Spleen (tissue), 11 donors: ENCODE results near the gene RERE. TPM values are rescaled to one million over a fixed set of nuclear protein-coding genes. Genes with fewer than 3 reads are reported as not detected.

Experiments
- DNase-seq: peaks from one replicate; pipeline ENCODE4 v3.0.0-alpha.2; 2020
- H3K27ac ChIP-seq, 8 donors: fragments of 200-600 bp; sonication (generic) in 7 of 8; 1 replicate in 4 of 8; 2 replicates in 4 of 8; pipeline versions ENCODE4 v1.5.0 to v1.8.0; 2016 to 2021; ENCODE audit warnings: inconsistent platforms in 4 of 8, mild to moderate bottlenecking in 4 of 8, moderate library complexity in 1 of 8
- H3K27me3 ChIP-seq, 7 donors: fragments of 200-600 bp; sonication (generic) in 6 of 7; replicated peaks in 1 of 7; 1 replicate in 4 of 7; 2 replicates in 3 of 7; pipeline versions ENCODE4 v1.5.0 to v1.8.0; 2016 to 2021; ENCODE audit warnings: inconsistent platforms in 3 of 7, mild to moderate bottlenecking in 1 of 7
- H3K36me3 ChIP-seq, 6 donors: fragments of 200-600 bp; sonication (generic) in 5 of 6; 1 replicate in 4 of 6; 2 replicates in 2 of 6; pipeline versions ENCODE4 v1.5.0 to v1.8.0; 2016 to 2021; ENCODE audit warnings: inconsistent platforms in 2 of 6
- H3K4me1 ChIP-seq, 6 donors: fragments of 200-600 bp; sonication (generic) in 5 of 6; 1 replicate in 3 of 6; 2 replicates in 3 of 6; pipeline versions ENCODE4 v1.5.0 to v1.8.0; 2016 to 2021; ENCODE audit warnings: inconsistent platforms in 3 of 6
- H3K4me3 ChIP-seq, 8 donors: fragments of 200-600 bp; sonication (generic) in 7 of 8; 1 replicate in 4 of 8; 2 replicates in 4 of 8; pipeline versions ENCODE4 v1.5.0 to v1.8.0; 2016 to 2021; ENCODE audit warnings: inconsistent platforms in 4 of 8, mild to moderate bottlenecking in 4 of 8, moderate library complexity in 2 of 8
- H3K9me3 ChIP-seq, 8 donors: fragments of 200-600 bp; sonication (generic) in 7 of 8; 1 replicate in 4 of 8; 2 replicates in 4 of 8; pipeline versions ENCODE4 v1.5.0 to v1.8.0; 2016 to 2021; ENCODE audit warnings: inconsistent platforms in 4 of 8
- POLR2A ChIP-seq, 3 donors: fragments of 450-650 bp; IDR thresholded peaks; one replicate each; pipeline ENCODE4 v1.5.1; 2017; ENCODE audit warnings: antibody characterized with exemption in 3 of 3, mild to moderate bottlenecking in 1 of 3
- POLR2AphosphoS5 ChIP-seq, 3 donors: sonication (generic); formaldehyde crosslinking; IDR thresholded peaks; one replicate each; pipeline ENCODE4 v1.5.1; 2017; ENCODE audit warnings: antibody characterized with exemption in 3 of 3
- WGBS, 5 donors: extraction: QIAGEN DNeasy Blood & Tissue Kit in 3 of 5; methylation state at CpG; one replicate each; pipeline versions ENCODE4 v1.1.5 to v1.1.7; 2013 to 2018; 5-methylcytosine and 5-hydroxymethylcytosine counted together
- intact Hi-C: fragments of 100-400 bp; cut with DNase I; formaldehyde crosslinking; loops from one replicate; pipeline ENCODE4 v1.15.0; 2023; ENCODE audit warnings: low total_unique reads
- polyA plus RNA-seq, 3 donors: library from polyadenylated mRNA; stranded (reverse); fragments of 200-250 nt; gene quantifications; one replicate each; pipeline ENCODE4 v1.2.1, GENCODE V29; 2013
- total RNA-seq, 7 donors: library from RNA; depleted of rRNA in 3 of 7; stranded (reverse); fragments of >200 nt in 3 of 7; fragmentation: NEBNext Ultra II Directional in 4 of 7; extraction: Animal tissue kit (Norgen Biotek cat#: 25700) in 4 of 7; gene quantifications; one replicate each; pipeline versions ENCODE4 v1.1.0 to v1.2.1, GENCODE V29; 2016 to 2021
- TF ChIP-seq, protein P1 (sequence below), 11 experiments: fragments of 200-600 bp in 7 of 11; fragments of 450-650 bp in 4 of 11; sonication (generic) in 4 of 11; IDR thresholded peaks in 8 of 11; conservative IDR thresholded peaks in 3 of 11; 1 replicate in 7 of 11; 2 replicates in 4 of 11; pipeline versions ENCODE4 v1.4.0 to v1.8.0; 2016 to 2021; ENCODE audit warnings: antibody characterized with exemption in 11 of 11, inconsistent platforms in 4 of 11, mild to moderate bottlenecking in 1 of 11
- donor health status: healthy with polysubstance abuse.
- donor health status: DM: no; HTN: no; CAD: no; lungs with moderate emphysema.
- donor health status: DM: no; HTN: no; CAD: no.
- donor health status: Bipolar disorder and iron deficiency.
- donor health status: healthy.
- donor health status: DM: no; HTN: no; CAD: no.
- donor health status: DM: yes; HTN: yes; CAD: no.

Gene RERE
- total and polyA plus RNA-seq, 10 donors: 10.3 to 149 (median 117) TPM

DNA sequence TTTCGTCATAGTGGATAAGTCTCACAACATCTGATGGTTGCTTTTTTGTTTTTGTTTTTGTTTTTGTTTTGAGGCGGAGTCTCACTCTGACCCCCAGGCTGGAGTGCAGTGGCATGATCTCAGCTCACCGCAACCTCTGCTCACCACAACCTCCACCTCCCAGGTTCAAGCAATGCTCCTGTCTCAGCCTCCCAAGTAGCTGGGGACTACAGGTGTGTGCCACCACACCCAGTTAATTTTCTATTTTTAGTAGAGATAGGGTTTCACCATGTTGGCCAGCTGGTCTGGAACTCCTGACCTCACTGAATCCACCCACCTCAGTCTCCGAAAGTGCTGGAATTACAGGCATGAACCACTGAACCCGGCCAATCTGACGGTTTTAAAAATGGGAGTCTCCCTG lies 109.2 kb downstream of the RERE start:
- intact Hi-C loops: no loop called here
- WGBS, 5 donors: 93 to 97% (median 94%) methylated on average over 6 of the region's 6 CpGs
- H3K4me1 ChIP-seq: peaks cover 30 to 64% (median 44%) of the 10 kb centered on the region in 6 donors
- H3K27ac ChIP-seq: peak overlapping the region in 7 of 8 donors; percentile 24 to 69 (median 32)
- no peak for DNase-seq
- peaks cover 0 to 8% (median 0%) of the 10 kb centered on the region in 7 donors for H3K27me3 ChIP-seq
- no peak for TF ChIP-seq POLR2A (IDR thresholded peaks at IDR 0.05)
- TF ChIP-seq, protein P1, sequence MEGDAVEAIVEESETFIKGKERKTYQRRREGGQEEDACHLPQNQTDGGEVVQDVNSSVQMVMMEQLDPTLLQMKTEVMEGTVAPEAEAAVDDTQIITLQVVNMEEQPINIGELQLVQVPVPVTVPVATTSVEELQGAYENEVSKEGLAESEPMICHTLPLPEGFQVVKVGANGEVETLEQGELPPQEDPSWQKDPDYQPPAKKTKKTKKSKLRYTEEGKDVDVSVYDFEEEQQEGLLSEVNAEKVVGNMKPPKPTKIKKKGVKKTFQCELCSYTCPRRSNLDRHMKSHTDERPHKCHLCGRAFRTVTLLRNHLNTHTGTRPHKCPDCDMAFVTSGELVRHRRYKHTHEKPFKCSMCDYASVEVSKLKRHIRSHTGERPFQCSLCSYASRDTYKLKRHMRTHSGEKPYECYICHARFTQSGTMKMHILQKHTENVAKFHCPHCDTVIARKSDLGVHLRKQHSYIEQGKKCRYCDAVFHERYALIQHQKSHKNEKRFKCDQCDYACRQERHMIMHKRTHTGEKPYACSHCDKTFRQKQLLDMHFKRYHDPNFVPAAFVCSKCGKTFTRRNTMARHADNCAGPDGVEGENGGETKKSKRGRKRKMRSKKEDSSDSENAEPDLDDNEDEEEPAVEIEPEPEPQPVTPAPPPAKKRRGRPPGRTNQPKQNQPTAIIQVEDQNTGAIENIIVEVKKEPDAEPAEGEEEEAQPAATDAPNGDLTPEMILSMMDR (IDR thresholded peaks at IDR 0.05 in 8 of 11, conservative IDR thresholded peaks at IDR 0.05 in 3 of 11): no peak
- no peak for TF ChIP-seq POLR2AphosphoS5 (IDR thresholded peaks at IDR 0.05)
- H3K36me3 ChIP-seq: no peaks in the 10 kb centered on the region
- no peak overlapping the region for H3K4me3 ChIP-seq
- no peaks in the 10 kb centered on the region for H3K9me3 ChIP-seq

DNA sequence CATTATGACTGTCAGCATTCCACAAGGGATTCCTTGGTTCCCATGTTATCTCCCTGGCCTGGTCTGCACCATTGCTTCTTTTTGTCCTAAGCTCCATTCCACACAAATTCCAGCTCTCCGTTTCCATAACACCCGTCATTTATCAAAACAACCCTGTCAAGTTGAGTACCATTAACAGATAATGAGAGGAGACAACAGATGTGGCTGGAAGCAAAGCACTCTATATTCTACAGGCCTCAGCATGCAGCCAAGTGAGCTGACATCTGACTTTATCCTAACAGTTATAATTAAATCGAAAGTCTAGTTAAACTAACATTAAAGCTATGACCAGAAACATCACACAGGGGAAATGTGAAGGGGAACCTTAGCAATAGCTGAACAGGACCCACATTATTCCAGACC lies 110.4 kb downstream of the RERE start:
- 61 to 82% (median 69%) methylated on average over 3 of the region's 3 CpGs for WGBS, 5 donors
- no peaks in the 10 kb centered on the region for H3K36me3 ChIP-seq
- peak overlapping the region in 7 of 8 donors; percentile 24 to 69 (median 32) for H3K27ac ChIP-seq
- H3K27me3 ChIP-seq: peaks cover 0 to 14% (median 0%) of the 10 kb centered on the region in 7 donors
- peaks cover 18 to 61% (median 38%) of the 10 kb centered on the region in 6 donors for H3K4me1 ChIP-seq
- H3K9me3 ChIP-seq: no peaks in the 10 kb centered on the region
- no peak overlapping the region for H3K4me3 ChIP-seq
- intact Hi-C loops: no loop called here
- DNase-seq: no peak
- TF ChIP-seq POLR2A (IDR thresholded peaks at IDR 0.05) (no peak), POLR2AphosphoS5 (IDR thresholded peaks at IDR 0.05) (no peak)
- TF ChIP-seq, protein P1 (IDR thresholded peaks at IDR 0.05 in 8 of 11, conservative IDR thresholded peaks at IDR 0.05 in 3 of 11): no peak

DNA sequence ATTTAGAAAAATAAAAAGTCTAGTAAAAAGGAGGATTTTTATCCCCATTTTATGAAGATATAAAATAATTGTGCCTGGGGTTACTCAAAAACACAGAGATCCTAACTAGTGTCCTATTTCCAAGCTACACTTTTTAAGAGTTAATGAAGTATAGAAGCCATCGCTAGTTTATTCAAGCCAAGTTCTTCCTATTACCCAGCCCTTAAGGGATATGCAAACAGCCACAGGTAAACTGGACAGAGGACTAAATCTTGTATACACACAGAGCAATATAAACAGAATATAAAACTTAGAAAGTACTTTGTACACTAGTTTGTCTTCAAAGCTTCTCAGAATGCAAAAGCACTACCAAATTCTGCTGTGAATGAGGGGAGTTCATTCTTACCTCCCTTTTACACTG lies 111.1 kb downstream of the RERE start:
- no peak for TF ChIP-seq POLR2A (IDR thresholded peaks at IDR 0.05)
- peak overlapping the region in 4 of 8 donors; percentile 9 to 69 (median 28) for H3K27ac ChIP-seq
- DNase-seq: no peak
- peaks cover 18 to 61% (median 38%) of the 10 kb centered on the region in 6 donors for H3K4me1 ChIP-seq
- H3K36me3 ChIP-seq: no peaks in the 10 kb centered on the region
- WGBS, 5 donors: 88 to 100% (median 94%) methylated on average over 1 of the region's 1 CpG
- H3K4me3 ChIP-seq: no peak overlapping the region
- intact Hi-C loops: no loop called here
- H3K27me3 ChIP-seq: peaks cover 0 to 15% (median 0%) of the 10 kb centered on the region in 7 donors
- no peaks in the 10 kb centered on the region for H3K9me3 ChIP-seq

DNA sequence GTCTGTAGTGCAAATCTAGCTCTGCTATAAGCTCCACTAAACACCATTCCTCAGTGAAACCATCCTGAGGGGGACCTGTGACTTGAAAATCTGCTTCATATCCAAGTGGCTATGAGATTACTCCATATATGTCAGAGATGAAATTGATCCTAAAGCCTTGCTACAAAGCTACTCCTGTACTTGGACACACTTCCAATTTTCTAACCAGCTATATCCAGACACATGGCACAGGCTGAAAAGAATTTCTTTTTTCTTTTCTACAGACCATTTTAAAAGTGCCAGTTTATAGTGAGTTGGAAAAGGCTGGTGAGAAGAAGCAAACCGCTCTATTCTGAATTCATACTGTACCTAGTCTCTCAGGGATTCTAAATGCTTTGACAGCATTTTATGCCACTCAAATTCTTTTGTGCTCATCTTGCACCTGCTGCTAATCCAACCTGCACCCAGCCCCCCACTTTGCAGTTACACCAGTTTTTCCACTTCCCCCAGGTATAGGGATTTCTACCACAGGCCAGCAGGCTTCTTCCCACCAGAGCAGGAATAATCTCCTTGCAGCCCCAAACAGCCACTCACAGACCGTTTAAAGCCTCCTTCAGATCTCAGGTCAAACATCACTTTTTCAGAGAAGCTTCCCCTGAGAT lies 112.5 kb downstream of the RERE start:
- intact Hi-C loops: no loop called here
- 63 to 75% (median 68%) methylated on average over 2 of the region's 2 CpGs for WGBS, 5 donors
- no peak for DNase-seq
- H3K27me3 ChIP-seq: peaks cover 0 to 15% (median 0%) of the 10 kb centered on the region in 7 donors
- no peaks in the 10 kb centered on the region for H3K9me3 ChIP-seq
- H3K27ac ChIP-seq: peak overlapping the region in 2 of 8 donors; percentile 92 to 93
- H3K4me1 ChIP-seq: peaks cover 23 to 71% (median 47%) of the 10 kb centered on the region in 6 donors
- H3K4me3 ChIP-seq: no peak overlapping the region
- no peak for TF ChIP-seq POLR2AphosphoS5 (IDR thresholded peaks at IDR 0.05)
- TF ChIP-seq, protein P1 (IDR thresholded peaks at IDR 0.05 in 8 of 11, conservative IDR thresholded peaks at IDR 0.05 in 3 of 11): no peak
- no peak for TF ChIP-seq POLR2A (IDR thresholded peaks at IDR 0.05)
- no peaks in the 10 kb centered on the region for H3K36me3 ChIP-seq
